ENCODE measurements around the gene GPRC5C. TPM values are rescaled to one million over a fixed set of nuclear protein-coding genes. Genes with fewer than 3 reads are reported as not detected.

The GPRC5C gene
- total RNA-seq, 1 donor from 2014 or later: 24.7 TPM

DNA sequence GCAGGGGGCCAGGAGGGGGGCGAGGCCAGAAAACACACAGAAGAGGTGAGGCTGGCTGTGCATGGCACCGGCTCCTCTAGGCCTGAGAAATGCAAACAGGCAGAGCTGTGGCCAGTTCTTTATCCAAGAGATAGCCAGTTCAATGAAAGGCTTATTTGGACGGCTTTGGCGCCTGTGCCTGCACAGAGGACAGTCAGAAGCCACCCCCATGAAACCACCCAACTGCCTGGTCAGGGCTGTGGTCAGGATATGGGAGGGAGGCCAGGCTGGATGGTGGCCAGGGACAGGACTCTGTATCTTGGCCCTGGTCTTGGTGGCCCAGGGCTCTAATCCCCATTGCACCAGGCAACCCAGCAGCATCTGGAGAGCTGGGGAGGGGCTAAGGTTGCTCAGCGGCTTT is 24.5 kb upstream of the GPRC5C start:
- Mint-ChIP-seq H3K27me3 (ENCODE audit: unreplicated experiment) (peaks cover 7% of the 10 kb centered on the region), H3K4me1 (ENCODE audit: unreplicated experiment) (peaks cover 18% of the 10 kb centered on the region), H3K36me3 (ENCODE audit: low read depth, unreplicated experiment) (no peaks in the 10 kb centered on the region), H3K27ac (ENCODE audit: unreplicated experiment) (no peak overlapping the region), H3K4me3 (ENCODE audit: unreplicated experiment) (no peak overlapping the region), H3K9me3 (ENCODE audit: unreplicated experiment) (no peaks in the 10 kb centered on the region)
- no peak for DNase-seq (ENCODE audit: low spot score)
- TF ChIP-seq, protein P1, sequence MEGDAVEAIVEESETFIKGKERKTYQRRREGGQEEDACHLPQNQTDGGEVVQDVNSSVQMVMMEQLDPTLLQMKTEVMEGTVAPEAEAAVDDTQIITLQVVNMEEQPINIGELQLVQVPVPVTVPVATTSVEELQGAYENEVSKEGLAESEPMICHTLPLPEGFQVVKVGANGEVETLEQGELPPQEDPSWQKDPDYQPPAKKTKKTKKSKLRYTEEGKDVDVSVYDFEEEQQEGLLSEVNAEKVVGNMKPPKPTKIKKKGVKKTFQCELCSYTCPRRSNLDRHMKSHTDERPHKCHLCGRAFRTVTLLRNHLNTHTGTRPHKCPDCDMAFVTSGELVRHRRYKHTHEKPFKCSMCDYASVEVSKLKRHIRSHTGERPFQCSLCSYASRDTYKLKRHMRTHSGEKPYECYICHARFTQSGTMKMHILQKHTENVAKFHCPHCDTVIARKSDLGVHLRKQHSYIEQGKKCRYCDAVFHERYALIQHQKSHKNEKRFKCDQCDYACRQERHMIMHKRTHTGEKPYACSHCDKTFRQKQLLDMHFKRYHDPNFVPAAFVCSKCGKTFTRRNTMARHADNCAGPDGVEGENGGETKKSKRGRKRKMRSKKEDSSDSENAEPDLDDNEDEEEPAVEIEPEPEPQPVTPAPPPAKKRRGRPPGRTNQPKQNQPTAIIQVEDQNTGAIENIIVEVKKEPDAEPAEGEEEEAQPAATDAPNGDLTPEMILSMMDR (IDR thresholded peaks at IDR 0.05; ENCODE audit: unreplicated experiment): no peak

DNA sequence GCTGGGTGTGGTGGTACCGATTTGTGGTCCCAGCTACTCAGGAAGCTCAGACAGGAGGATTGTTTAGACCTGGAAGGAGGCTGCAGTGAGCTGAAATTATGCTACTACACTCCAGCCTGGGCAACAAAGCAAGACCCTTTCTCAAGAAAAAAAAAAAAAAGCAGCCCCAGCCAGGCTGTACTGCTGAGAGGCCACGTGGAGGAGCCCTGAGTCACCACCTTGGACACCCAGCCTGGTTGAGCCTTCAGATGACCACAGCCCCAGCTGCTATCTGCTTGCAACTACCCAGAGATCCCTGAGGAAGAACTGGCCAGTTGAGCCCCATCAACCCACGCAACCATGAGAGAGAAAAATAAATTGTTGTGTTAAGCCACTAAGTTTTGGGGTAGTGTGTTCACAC is 23.6 kb upstream of the GPRC5C start:
- Mint-ChIP-seq H3K27me3 (ENCODE audit: unreplicated experiment) (peaks cover 7% of the 10 kb centered on the region), H3K4me1 (ENCODE audit: unreplicated experiment) (peaks cover 18% of the 10 kb centered on the region), H3K36me3 (ENCODE audit: low read depth, unreplicated experiment) (no peaks in the 10 kb centered on the region), H3K4me3 (ENCODE audit: unreplicated experiment) (no peak overlapping the region), H3K9me3 (ENCODE audit: unreplicated experiment) (no peaks in the 10 kb centered on the region), H3K27ac (ENCODE audit: unreplicated experiment) (no peak overlapping the region)
- DNase-seq (ENCODE audit: low spot score): no peak
- TF ChIP-seq, protein P1 (IDR thresholded peaks at IDR 0.05; ENCODE audit: unreplicated experiment): no peak

DNA sequence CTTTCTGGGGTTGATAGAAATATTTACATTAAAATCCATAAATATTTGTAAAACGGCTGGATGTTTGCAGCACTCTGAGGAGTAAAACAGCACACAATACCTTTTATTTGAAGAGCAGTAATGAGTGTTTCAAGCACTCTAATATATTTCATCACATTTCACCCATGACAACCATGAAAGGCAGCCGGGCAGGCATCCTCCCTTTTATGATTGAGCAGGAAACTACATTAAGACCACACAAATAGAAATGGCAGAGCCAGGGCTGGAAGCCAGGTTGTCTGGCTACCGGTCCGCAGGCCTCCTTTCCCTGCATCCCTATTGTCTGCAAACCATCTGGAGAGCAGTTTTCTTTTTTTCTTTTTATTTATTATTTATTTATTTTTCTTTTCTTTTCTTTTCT is 23.1 kb upstream of the GPRC5C start:
- TF ChIP-seq, protein P1 (IDR thresholded peaks at IDR 0.05; ENCODE audit: unreplicated experiment): no peak
- no peaks in the 10 kb centered on the region for H3K9me3 Mint-ChIP-seq (ENCODE audit: unreplicated experiment)
- no peak overlapping the region for H3K4me3 Mint-ChIP-seq (ENCODE audit: unreplicated experiment)
- DNase-seq (ENCODE audit: low spot score): no peak
- H3K4me1 Mint-ChIP-seq (ENCODE audit: unreplicated experiment): peaks cover 13% of the 10 kb centered on the region
- H3K36me3 Mint-ChIP-seq (ENCODE audit: low read depth, unreplicated experiment): no peaks in the 10 kb centered on the region
- H3K27me3 Mint-ChIP-seq (ENCODE audit: unreplicated experiment): peaks cover 9% of the 10 kb centered on the region
- H3K27ac Mint-ChIP-seq (ENCODE audit: unreplicated experiment): no peak overlapping the region

DNA sequence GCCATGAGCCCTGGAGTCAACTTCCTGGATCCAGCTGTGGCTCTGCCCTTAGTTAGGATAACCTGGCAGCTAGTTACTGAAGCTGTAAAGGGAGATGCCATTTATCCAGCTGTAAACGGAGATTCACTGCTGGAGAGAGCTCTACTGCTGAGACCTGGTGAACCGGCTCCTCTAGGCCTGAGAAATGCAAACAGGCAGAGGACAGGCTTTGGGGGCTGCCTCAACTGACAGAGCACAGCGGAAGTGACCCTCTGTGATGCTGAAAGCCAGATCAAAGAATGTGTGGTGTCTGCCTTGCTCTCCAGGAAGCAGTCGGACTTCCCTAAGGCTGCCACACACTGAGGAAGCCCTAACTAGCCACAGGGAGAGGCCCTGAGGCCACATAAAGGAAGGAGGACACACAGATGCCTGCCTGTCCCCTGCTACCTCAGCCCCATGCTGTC is 21.9 kb upstream of the GPRC5C start:
- Mint-ChIP-seq H3K27ac (ENCODE audit: unreplicated experiment) (no peak overlapping the region), H3K4me3 (ENCODE audit: unreplicated experiment) (no peak overlapping the region), H3K36me3 (ENCODE audit: low read depth, unreplicated experiment) (no peaks in the 10 kb centered on the region), H3K9me3 (ENCODE audit: unreplicated experiment) (no peaks in the 10 kb centered on the region), H3K4me1 (ENCODE audit: unreplicated experiment) (peaks cover 7% of the 10 kb centered on the region), H3K27me3 (ENCODE audit: unreplicated experiment) (peaks cover 9% of the 10 kb centered on the region)
- DNase-seq (ENCODE audit: low spot score): no peak
- TF ChIP-seq, protein P1 (IDR thresholded peaks at IDR 0.05; ENCODE audit: unreplicated experiment): no peak

DNA sequence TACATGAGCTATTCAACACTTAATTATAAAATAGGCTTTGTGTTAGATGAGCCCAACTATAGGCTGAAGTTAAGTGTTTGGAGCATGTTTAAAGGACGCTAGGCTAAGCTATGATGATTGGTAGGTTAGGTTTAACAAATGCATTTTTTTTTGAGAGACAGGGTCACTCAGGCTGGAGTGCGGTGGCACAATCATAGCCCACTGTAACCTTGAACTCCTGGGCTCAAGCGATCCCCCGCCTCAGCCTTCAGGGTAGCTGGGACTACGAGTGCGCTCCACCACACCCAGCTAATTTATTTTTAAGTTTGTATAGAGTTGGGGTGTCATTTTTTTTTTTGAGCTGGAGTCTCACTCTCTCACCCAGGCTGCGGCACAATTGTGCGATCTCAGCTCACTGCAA is 19.3 kb upstream of the GPRC5C start:
- TF ChIP-seq, protein P1 (IDR thresholded peaks at IDR 0.05; ENCODE audit: unreplicated experiment): no peak
- Mint-ChIP-seq H3K27me3 (ENCODE audit: unreplicated experiment) (peaks cover 7% of the 10 kb centered on the region), H3K27ac (ENCODE audit: unreplicated experiment) (no peak overlapping the region), H3K36me3 (ENCODE audit: low read depth, unreplicated experiment) (no peaks in the 10 kb centered on the region), H3K9me3 (ENCODE audit: unreplicated experiment) (no peaks in the 10 kb centered on the region), H3K4me1 (ENCODE audit: unreplicated experiment) (peaks cover 7% of the 10 kb centered on the region), H3K4me3 (ENCODE audit: unreplicated experiment) (no peak overlapping the region)
- DNase-seq (ENCODE audit: low spot score): no peak

All from endothelial cell (in vitro differentiated cells).